Ascending aorta (tissue), 2 donors: Measurements from ENCODE around the gene PRXL2A. TPM values are rescaled to one million over a fixed set of nuclear protein-coding genes. Genes with fewer than 3 reads are reported as not detected.
"Not testable (repeated sequence)": the region's sequence is repeated elsewhere in the genome, so short reads cannot be mapped to it uniquely, and the experiment has no call there.

Experiments used
- DNase-seq, 2 donors: peaks; one replicate each; pipeline ENCODE4 v3.0.0-alpha.2; 2019; ENCODE audit warnings: low spot score in 2 of 2
- H3K27ac ChIP-seq, 2 donors: fragments of 200-600 bp; sonication (generic); one replicate each; pipeline ENCODE4 v1.5.1; 2016 to 2017; ENCODE audit warnings: mild to moderate bottlenecking in 1 of 2
- H3K27me3 ChIP-seq: fragments of 200-600 bp; sonication (generic); one replicate; pipeline ENCODE4 v1.5.1; 2017
- H3K36me3 ChIP-seq, 2 donors: fragments of 200-600 bp; sonication (generic); one replicate each; pipeline ENCODE4 v1.5.1; 2016
- H3K4me1 ChIP-seq, 2 donors: fragments of 200-600 bp; sonication (generic); one replicate each; pipeline ENCODE4 v1.5.1; 2016 to 2017; ENCODE audit warnings: mild to moderate bottlenecking in 1 of 2
- H3K4me3 ChIP-seq, 2 donors: fragments of 200-600 bp; sonication (generic); one replicate each; pipeline ENCODE4 v1.5.1; 2016 to 2017; ENCODE audit warnings: mild to moderate bottlenecking in 1 of 2
- H3K9me3 ChIP-seq, 2 donors: fragments of 200-600 bp; sonication (generic); one replicate each; pipeline ENCODE4 v1.5.1; 2016
- intact Hi-C: fragments of 100-400 bp; cut with DNase I; formaldehyde crosslinking; loops from one replicate; pipeline ENCODE4 v1.15.1; 2023
- total RNA-seq: library from RNA; depleted of rRNA; stranded (reverse); fragments of >200 nt; gene quantifications from one replicate; pipeline ENCODE4 v1.1.0, GENCODE V29; 2016
- TF ChIP-seq, protein P1 (sequence below), 3 experiments: fragments of 200-600 bp in 2 of 3; fragments of 450-650 bp in 1 of 3; sonication (generic) in 2 of 3; IDR thresholded peaks; one replicate each; pipeline ENCODE4 v1.5.1; 2016 to 2019; ENCODE audit warnings: antibody characterized with exemption in 3 of 3, mild to moderate bottlenecking in 1 of 3, moderate library complexity in 1 of 3

The PRXL2A gene
- total RNA-seq, 1 donor from 2014 or later = 22.7 TPM

DNA sequence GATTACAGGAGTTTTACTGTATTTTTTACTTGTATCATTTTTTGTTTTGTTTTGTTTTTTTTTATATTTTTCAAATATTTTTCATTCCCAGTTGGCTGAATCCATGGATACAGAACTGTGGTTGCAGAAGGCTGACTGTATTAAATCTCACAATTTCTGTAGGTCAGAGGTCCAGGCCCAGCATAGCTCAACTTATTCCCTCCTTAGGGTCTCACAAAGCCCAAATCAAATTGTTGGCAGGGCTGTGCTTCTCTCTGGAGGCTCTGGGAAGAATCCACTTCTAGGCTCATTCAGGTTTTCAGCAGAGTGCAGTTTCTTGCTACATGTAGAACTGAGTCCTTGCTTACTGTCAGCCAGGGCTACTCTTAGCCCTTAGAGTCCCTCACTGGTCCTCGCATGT is 68.3 kb downstream of the PRXL2A start:
- H3K36me3 ChIP-seq = peaks cover 0 to 4% of the 10 kb centered on the region in 2 donors
- no peaks in the 10 kb centered on the region for H3K4me1 ChIP-seq
- peaks cover 5 to 15% of the 10 kb centered on the region in 2 donors for H3K9me3 ChIP-seq
- no peak for DNase-seq
- intact Hi-C loops = no loop called here
- no peak overlapping the region for H3K27ac ChIP-seq
- H3K27me3 ChIP-seq = no peaks in the 10 kb centered on the region
- no peak overlapping the region for H3K4me3 ChIP-seq
- TF ChIP-seq, protein P1, sequence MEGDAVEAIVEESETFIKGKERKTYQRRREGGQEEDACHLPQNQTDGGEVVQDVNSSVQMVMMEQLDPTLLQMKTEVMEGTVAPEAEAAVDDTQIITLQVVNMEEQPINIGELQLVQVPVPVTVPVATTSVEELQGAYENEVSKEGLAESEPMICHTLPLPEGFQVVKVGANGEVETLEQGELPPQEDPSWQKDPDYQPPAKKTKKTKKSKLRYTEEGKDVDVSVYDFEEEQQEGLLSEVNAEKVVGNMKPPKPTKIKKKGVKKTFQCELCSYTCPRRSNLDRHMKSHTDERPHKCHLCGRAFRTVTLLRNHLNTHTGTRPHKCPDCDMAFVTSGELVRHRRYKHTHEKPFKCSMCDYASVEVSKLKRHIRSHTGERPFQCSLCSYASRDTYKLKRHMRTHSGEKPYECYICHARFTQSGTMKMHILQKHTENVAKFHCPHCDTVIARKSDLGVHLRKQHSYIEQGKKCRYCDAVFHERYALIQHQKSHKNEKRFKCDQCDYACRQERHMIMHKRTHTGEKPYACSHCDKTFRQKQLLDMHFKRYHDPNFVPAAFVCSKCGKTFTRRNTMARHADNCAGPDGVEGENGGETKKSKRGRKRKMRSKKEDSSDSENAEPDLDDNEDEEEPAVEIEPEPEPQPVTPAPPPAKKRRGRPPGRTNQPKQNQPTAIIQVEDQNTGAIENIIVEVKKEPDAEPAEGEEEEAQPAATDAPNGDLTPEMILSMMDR (IDR thresholded peaks at IDR 0.05) = no peak

DNA sequence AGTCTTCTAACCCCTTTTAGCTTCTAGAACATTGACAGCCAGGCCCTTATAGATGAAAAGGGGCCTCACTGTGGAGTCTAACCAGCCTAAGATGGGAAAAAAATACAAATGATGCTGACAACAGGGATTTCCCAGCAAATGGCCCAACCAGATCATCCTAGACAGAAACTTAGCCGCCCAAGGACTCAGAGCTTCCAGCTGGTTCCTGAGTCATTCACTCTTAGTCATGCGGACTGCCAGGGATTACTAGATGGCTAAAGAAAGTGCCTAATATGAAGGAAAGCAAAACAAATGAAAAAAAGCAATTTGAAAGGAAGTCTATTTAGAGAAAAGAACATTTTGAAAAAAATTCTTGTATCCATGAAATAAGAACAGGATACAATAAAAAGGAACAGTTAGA is 69.5 kb downstream of the PRXL2A start:
- intact Hi-C loops = no loop called here
- Histone ChIP-seq H3K4me3 (no peak overlapping the region), H3K36me3 (peaks cover 0 to 4% of the 10 kb centered on the region in 2 donors), H3K27me3 (no peaks in the 10 kb centered on the region), H3K9me3 (peaks cover 5 to 15% of the 10 kb centered on the region in 2 donors), H3K27ac (no peak overlapping the region), H3K4me1 (no peaks in the 10 kb centered on the region)
- DNase-seq = no peak
- TF ChIP-seq, protein P1 (IDR thresholded peaks at IDR 0.05) = no peak

DNA sequence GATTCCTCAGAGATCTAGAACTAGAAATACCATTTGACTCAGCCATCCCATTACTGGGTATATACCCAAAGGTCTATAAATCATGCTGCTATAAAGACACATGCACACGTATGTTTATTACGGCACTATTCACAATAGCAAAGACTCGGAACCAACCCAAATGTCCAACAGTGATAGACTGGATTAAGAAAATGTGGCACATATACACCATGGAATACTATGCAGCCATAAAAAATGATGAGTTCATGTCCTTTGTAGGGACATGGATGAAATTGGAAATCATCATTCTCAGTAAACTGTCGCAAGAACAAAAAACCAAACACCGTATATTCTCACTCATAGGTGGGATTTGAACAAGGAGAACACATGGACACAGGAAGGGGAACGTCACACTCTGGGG is 72.0 kb downstream of the PRXL2A start:
- not testable (repeated sequence) for H3K27ac ChIP-seq

DNA sequence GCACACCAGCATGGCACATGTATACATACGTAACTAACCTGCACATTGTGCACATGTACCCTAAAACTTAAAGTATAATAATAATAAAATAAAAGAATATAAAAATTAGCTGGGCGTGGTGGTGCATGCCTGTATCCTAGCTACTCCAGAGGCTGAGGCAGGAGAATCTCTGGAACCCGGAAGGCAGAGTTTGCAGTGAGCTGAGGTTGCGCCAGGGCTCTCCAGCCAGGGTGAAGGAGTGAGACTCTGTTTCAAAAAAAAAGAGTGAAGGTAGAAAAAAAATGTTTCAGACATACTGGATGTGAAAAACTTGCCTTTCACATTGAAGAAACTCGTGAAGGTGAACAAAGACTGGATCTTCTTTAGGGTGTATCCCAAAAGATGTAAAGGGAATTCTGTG is 72.5 kb downstream of the PRXL2A start:
- peaks cover 0 to 3% of the 10 kb centered on the region in 2 donors for H3K4me1 ChIP-seq
- TF ChIP-seq, protein P1 (IDR thresholded peaks at IDR 0.05) = no peak
- intact Hi-C loops = no loop called here
- DNase-seq = no peak
- no peak overlapping the region for H3K27ac ChIP-seq
- no peaks in the 10 kb centered on the region for H3K27me3 ChIP-seq
- no peak overlapping the region for H3K4me3 ChIP-seq
- H3K9me3 ChIP-seq = peaks cover 5 to 15% of the 10 kb centered on the region in 2 donors
- no peaks in the 10 kb centered on the region for H3K36me3 ChIP-seq

More for the DNA sequence above, 72.0 kb downstream of the PRXL2A start:
- H3K9me3 ChIP-seq = peaks cover 5 to 15% of the 10 kb centered on the region in 2 donors
- H3K4me1 ChIP-seq, H3K36me3 ChIP-seq, H3K27me3 ChIP-seq, H3K4me3 ChIP-seq, DNase-seq, intact Hi-C loops: not testable (repeated sequence)

DNA sequence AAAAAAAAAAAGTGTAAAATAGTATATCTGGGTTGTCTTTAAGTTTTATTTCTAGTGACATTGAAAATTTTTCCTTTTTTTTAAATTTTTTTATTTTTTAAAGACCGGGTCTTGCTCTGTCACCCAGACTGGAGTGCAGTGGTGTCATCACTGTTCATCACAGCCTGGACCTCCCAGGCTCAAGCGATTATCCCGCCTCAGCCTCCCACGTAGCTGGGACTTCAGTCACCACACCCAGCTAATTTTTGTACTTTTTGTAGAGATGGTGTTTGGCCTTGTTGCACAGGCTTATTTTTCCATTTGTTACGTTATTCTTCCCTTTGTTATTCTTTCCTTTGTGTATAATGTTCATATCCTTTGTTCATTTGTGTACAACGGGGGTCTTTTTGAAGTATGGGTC is 75.9 kb downstream of the PRXL2A start:
- Histone ChIP-seq H3K4me3 (no peak overlapping the region), H3K27ac (no peak overlapping the region), H3K36me3 (peaks cover 0 to 3% of the 10 kb centered on the region in 2 donors), H3K4me1 (peaks cover 0 to 3% of the 10 kb centered on the region in 2 donors), H3K9me3 (no peaks in the 10 kb centered on the region), H3K27me3 (no peaks in the 10 kb centered on the region)
- peak in 1 of 2 donors; percentile 18 for DNase-seq
- TF ChIP-seq, protein P1 (IDR thresholded peaks at IDR 0.05) = no peak
- intact Hi-C loops = no loop called here

DNA sequence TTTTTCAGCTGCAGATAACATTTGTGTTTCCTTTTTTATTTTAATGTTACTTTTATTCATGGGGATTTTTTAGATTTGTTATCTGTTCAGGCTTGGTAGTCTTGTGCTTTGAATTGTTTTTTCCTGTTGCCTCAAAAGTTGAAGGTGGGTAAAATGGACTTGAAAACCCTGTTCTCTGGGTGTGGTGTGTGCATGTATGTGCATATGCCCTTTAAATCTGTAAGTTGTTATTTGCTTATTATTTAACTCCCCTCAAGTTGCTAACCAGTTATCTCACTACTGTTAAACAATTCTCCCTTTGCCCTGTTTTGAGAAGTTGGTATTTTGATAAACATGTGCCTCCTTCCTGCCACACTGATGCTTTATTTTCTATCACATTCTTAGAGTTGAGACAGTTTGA is 76.3 kb downstream of the PRXL2A start:
- H3K4me3 ChIP-seq = no peak overlapping the region
- intact Hi-C loops = no loop called here
- TF ChIP-seq, protein P1 (IDR thresholded peaks at IDR 0.05) = no peak

More for the DNA sequence above, 76.3 kb downstream of the PRXL2A start:
- no peak for DNase-seq
- Histone ChIP-seq H3K9me3 (no peaks in the 10 kb centered on the region), H3K27me3 (no peaks in the 10 kb centered on the region), H3K27ac (no peak overlapping the region), H3K36me3 (peaks cover 0 to 8% of the 10 kb centered on the region in 2 donors), H3K4me1 (peaks cover 0 to 3% of the 10 kb centered on the region in 2 donors)
